Measurements from ENCODE around the gene EME2.

EME2 gene

GRCh38 chr16:1778200-1779179, 5.9 kb downstream of the EME2 start:
- no peak for DNase-seq (ENCODE audit: low spot score)

GRCh38 chr16:1779234-1779701, 6.7 kb downstream of the EME2 start:
- DNase-seq (ENCODE audit: low spot score), result no peak

- DNase-seq (ENCODE audit: low spot score), result no peak
Measured at GRCh38 chr16:1779741-1780676, 7.4 kb downstream of the EME2 start.

GRCh38 chr16:1780677-1781072, 8.1 kb downstream of the EME2 start:
- DNase-seq (ENCODE audit: low spot score), result no peak

- no peak for DNase-seq (ENCODE audit: low spot score)
Measured at GRCh38 chr16:1781254-1781653, 8.6 kb downstream of the EME2 start.

GRCh38 chr16:1781758-1782407, 9.3 kb downstream of the EME2 start:
- DNase-seq (ENCODE audit: low spot score), result peak; percentile 65

- peak; percentile 99 for DNase-seq (ENCODE audit: low spot score)
Measured at GRCh38 chr16:1782408-1783264, 10.0 kb downstream of the EME2 start, which contains the start of the genes NUBP2 and SPSB3. Gene NUBP2 (plus strand): TSS chr16:1782960. CDS start chr16:1783021, 61 bp downstream. Gene SPSB3 (minus strand): TSS chr16:1782571. CDS start chr16:1781483, 1,088 bp downstream.

GRCh38 chr16:1784977-1785845, 12.6 kb downstream of the EME2 start:
- DNase-seq (ENCODE audit: low spot score), result no peak

- DNase-seq (ENCODE audit: low spot score), result no peak
Measured at GRCh38 chr16:1785846-1786170, 13.2 kb downstream of the EME2 start.

GRCh38 chr16:1786242-1787055, 13.8 kb downstream of the EME2 start:
- DNase-seq (ENCODE audit: low spot score), result no peak

- DNase-seq (ENCODE audit: low spot score), result no peak
Measured at GRCh38 chr16:1787056-1787321, 14.4 kb downstream of the EME2 start.

- DNase-seq (ENCODE audit: low spot score), result no peak
Measured at GRCh38 chr16:1787322-1788094, 14.9 kb downstream of the EME2 start.

- no peak for DNase-seq (ENCODE audit: low spot score)
Measured at GRCh38 chr16:1788095-1788707, 15.6 kb downstream of the EME2 start.

- DNase-seq (ENCODE audit: low spot score), result no peak
Measured at GRCh38 chr16:1788708-1789100, 16.1 kb downstream of the EME2 start.

- no peak for DNase-seq (ENCODE audit: low spot score)
Measured at GRCh38 chr16:1789643-1790045, 17.0 kb downstream of the EME2 start.

- DNase-seq (ENCODE audit: low spot score), result no peak
Measured at GRCh38 chr16:1790261-1790610, 17.6 kb downstream of the EME2 start.

- no peak for DNase-seq (ENCODE audit: low spot score)
Measured at GRCh38 chr16:1790611-1791255, 18.1 kb downstream of the EME2 start.

All from GM03348 (cell line).